ENCODE measurements around the gene TCAP.

The TCAP gene

GRCh38 chr17:39687101-39687545 is 22.0 kb downstream of the TCAP start:
- Histone ChIP-seq H3K36me3 (ENCODE audit: control insufficient read depth, low read length) (no peaks in the 10 kb centered on the region), H3K27me3 (ENCODE audit: control insufficient read depth, low read length) (no peaks in the 10 kb centered on the region), H3K9me3 (ENCODE audit: control insufficient read depth, insufficient read depth, low read length) (no peaks in the 10 kb centered on the region), H3K4me1 (ENCODE audit: control insufficient read depth, low read length) (peaks cover 19% of the 10 kb centered on the region), H3K79me2 (ENCODE audit: control insufficient read depth, low read length) (peaks cover 3% of the 10 kb centered on the region; the same call in 1 of the 2 replicates), H4K20me1 (ENCODE audit: control insufficient read depth, insufficient read depth, low read depth, low read length) (no peaks in the 10 kb centered on the region), H3K9me2 (replicated peaks; ENCODE audit: control insufficient read depth, low read length) (no peaks in the 10 kb centered on the region), H3K4me3 (ENCODE audit: low read length) (peak overlapping the region; percentile 80), H3K27ac (ENCODE audit: low read depth, low read length) (peak overlapping the region; percentile 74), H3F3A (ENCODE audit: control insufficient read depth, insufficient read depth) (peaks cover 9% of the 10 kb centered on the region), H3K4me2 (ENCODE audit: low read length) (peak overlapping the region; percentile 87)
- TF ChIP-seq EZH2phosphoT487 (IDR thresholded peaks at IDR 0.05; ENCODE audit: borderline replicate concordance, low read length): no peak
- no peak for TF ChIP-seq CTCF (IDR thresholded peaks at IDR 0.05; ENCODE audit: low read depth, low read length, poor library complexity, severe bottlenecking)

GRCh38 chr17:39687546-39688474 is 22.7 kb downstream of the TCAP start, which contains the start of gene PGAP3:
PGAP3 (minus strand) TSS chr17:39688057; CDS start chr17:39688014, 43 bp downstream.
- Histone ChIP-seq H3K79me2 (ENCODE audit: control insufficient read depth, low read length) (peaks cover 3% of the 10 kb centered on the region; the same call in 1 of the 2 replicates), H3K27ac (ENCODE audit: low read depth, low read length) (peak within 1 kb of the TSS; percentile 74), H3K4me3 (ENCODE audit: low read length) (peak within 1 kb of the TSS; percentile 80), H3K4me2 (ENCODE audit: low read length) (peak within 1 kb of the TSS; percentile 87), H3K4me1 (ENCODE audit: control insufficient read depth, low read length) (peaks cover 19% of the 10 kb centered on the region), H3K9me2 (replicated peaks; ENCODE audit: control insufficient read depth, low read length) (no peaks in the 10 kb centered on the region), H3K36me3 (ENCODE audit: control insufficient read depth, low read length) (no peaks in the 10 kb centered on the region), H3K27me3 (ENCODE audit: control insufficient read depth, low read length) (no peaks in the 10 kb centered on the region), H3F3A (ENCODE audit: control insufficient read depth, insufficient read depth) (peaks cover 9% of the 10 kb centered on the region), H4K20me1 (ENCODE audit: control insufficient read depth, insufficient read depth, low read depth, low read length) (no peaks in the 10 kb centered on the region), H3K9me3 (ENCODE audit: control insufficient read depth, insufficient read depth, low read length) (no peaks in the 10 kb centered on the region)
- TF ChIP-seq CTCF (IDR thresholded peaks at IDR 0.05; ENCODE audit: low read depth, low read length, poor library complexity, severe bottlenecking): peak; percentile 49
- no peak for TF ChIP-seq EZH2phosphoT487 (IDR thresholded peaks at IDR 0.05; ENCODE audit: borderline replicate concordance, low read length)

- Histone ChIP-seq H3K27ac (ENCODE audit: low read depth, low read length) (peak overlapping the region; percentile 74), H3K27me3 (ENCODE audit: control insufficient read depth, low read length) (no peaks in the 10 kb centered on the region), H4K20me1 (ENCODE audit: control insufficient read depth, insufficient read depth, low read depth, low read length) (no peaks in the 10 kb centered on the region), H3K4me1 (ENCODE audit: control insufficient read depth, low read length) (peaks cover 19% of the 10 kb centered on the region), H3K36me3 (ENCODE audit: control insufficient read depth, low read length) (no peaks in the 10 kb centered on the region), H3K4me2 (ENCODE audit: low read length) (peak overlapping the region; percentile 87), H3K79me2 (ENCODE audit: control insufficient read depth, low read length) (peaks cover 3% of the 10 kb centered on the region; the same call in 1 of the 2 replicates), H3K4me3 (ENCODE audit: low read length) (peak overlapping the region; percentile 80), H3K9me3 (ENCODE audit: control insufficient read depth, insufficient read depth, low read length) (no peaks in the 10 kb centered on the region), H3K9me2 (replicated peaks; ENCODE audit: control insufficient read depth, low read length) (no peaks in the 10 kb centered on the region), H3F3A (ENCODE audit: control insufficient read depth, insufficient read depth) (peaks cover 9% of the 10 kb centered on the region)
- TF ChIP-seq CTCF (IDR thresholded peaks at IDR 0.05; ENCODE audit: low read depth, low read length, poor library complexity, severe bottlenecking) (no peak), EZH2phosphoT487 (IDR thresholded peaks at IDR 0.05; ENCODE audit: borderline replicate concordance, low read length) (no peak)
Measured at GRCh38 chr17:39688475-39688835, 23.3 kb downstream of the TCAP start.

Measured in DOHH2 (cell line).